Neural progenitor cell (in vitro differentiated cells): ENCODE data around the gene WWOX.

ENCODE experiments used
- EZH2 ChIP-seq: fragments of 200-600 bp; sonication (generic); IDR thresholded peaks from 2 replicates; pipeline ENCODE4 v1.6.1; 2017; ENCODE audit warnings: antibody characterized with exemption, mild to moderate bottlenecking, moderate library complexity
- EZH2phosphoT487 ChIP-seq: fragments of 200-600 bp; sonication (generic); IDR thresholded peaks from 2 replicates; pipeline ENCODE4 v1.6.1; 2017; ENCODE audit warnings: antibody characterized with exemption
- TF ChIP-seq, protein P1 (sequence below): fragments of 200-600 bp; sonication (generic); IDR thresholded peaks from 2 replicates; pipeline ENCODE4 v1.5.1; 2017; ENCODE audit warnings: antibody characterized with exemption, mild to moderate bottlenecking

DNA sequence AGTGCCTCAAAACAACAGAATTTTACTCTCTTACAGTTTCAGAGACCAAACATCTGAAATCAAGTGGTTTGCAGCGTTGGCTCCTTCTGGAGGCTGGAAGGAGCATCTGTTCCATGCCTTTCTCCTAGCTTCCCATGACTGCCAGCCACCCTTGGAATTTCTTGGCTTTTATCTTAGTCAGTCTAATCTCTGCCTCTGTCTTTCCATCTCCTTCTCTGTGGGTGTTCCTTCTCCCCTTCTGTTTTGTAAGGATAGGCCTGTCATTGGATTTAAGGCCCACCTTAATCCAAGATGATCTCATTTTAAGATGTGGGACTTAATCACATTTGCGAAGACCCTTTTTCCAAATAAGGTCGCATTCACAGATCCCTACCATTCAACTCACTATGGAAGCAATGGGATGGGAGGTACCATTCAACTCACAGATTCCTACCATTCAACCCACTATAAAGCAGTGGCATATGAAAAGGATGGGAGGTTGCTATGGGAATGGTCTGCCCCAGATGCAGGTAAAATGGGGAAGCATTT is 321.8 kb downstream of the WWOX start:
- TF ChIP-seq, protein P1, sequence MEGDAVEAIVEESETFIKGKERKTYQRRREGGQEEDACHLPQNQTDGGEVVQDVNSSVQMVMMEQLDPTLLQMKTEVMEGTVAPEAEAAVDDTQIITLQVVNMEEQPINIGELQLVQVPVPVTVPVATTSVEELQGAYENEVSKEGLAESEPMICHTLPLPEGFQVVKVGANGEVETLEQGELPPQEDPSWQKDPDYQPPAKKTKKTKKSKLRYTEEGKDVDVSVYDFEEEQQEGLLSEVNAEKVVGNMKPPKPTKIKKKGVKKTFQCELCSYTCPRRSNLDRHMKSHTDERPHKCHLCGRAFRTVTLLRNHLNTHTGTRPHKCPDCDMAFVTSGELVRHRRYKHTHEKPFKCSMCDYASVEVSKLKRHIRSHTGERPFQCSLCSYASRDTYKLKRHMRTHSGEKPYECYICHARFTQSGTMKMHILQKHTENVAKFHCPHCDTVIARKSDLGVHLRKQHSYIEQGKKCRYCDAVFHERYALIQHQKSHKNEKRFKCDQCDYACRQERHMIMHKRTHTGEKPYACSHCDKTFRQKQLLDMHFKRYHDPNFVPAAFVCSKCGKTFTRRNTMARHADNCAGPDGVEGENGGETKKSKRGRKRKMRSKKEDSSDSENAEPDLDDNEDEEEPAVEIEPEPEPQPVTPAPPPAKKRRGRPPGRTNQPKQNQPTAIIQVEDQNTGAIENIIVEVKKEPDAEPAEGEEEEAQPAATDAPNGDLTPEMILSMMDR = no peak
- TF ChIP-seq EZH2 (no peak), EZH2phosphoT487 (peak; percentile 31)
